Tibial artery (tissue), 4 donors: ENCODE data around the gene MORN4.
A peak's percentile ranks its signal among the peaks of the same experiment; 100 is the strongest.

Experiments
- DNase-seq, 2 donors: peaks; one replicate each; pipeline ENCODE4 v3.0.0-alpha.2; 2019
- H3K27ac ChIP-seq, 2 donors: fragments of 200-600 bp; sonication (generic) in 1 of 2; 1 replicate in 1 of 2; 2 replicates in 1 of 2; pipeline ENCODE4 v1.5.1; 2018 to 2019; ENCODE audit warnings: mild to moderate bottlenecking in 1 of 2
- H3K27me3 ChIP-seq, 2 donors: fragments of 200-600 bp; sonication (generic) in 1 of 2; one replicate each; pipeline versions ENCODE4 v1.5.1 to v1.6.0; 2016 to 2019
- H3K36me3 ChIP-seq, 3 donors: fragments of 200-600 bp; sonication (generic) in 2 of 3; one replicate each; pipeline ENCODE4 v1.5.1; 2016 to 2019; ENCODE audit warnings: mild to moderate bottlenecking in 2 of 3
- H3K4me1 ChIP-seq, 4 donors: fragments of 200-600 bp; sonication (generic) in 2 of 4; 1 replicate in 3 of 4; 2 replicates in 1 of 4; pipeline ENCODE4 v1.5.1; 2016 to 2019
- H3K4me3 ChIP-seq, 2 donors: fragments of 200-600 bp; sonication (generic) in 1 of 2; 1 replicate in 1 of 2; 2 replicates in 1 of 2; pipeline ENCODE4 v1.5.1; 2018 to 2019; ENCODE audit warnings: mild to moderate bottlenecking in 2 of 2
- H3K9me3 ChIP-seq, 3 donors: fragments of 200-600 bp; sonication (generic) in 1 of 3; one replicate each; pipeline ENCODE4 v1.5.1; 2016 to 2019
- CTCF ChIP-seq, 2 experiments: fragments of 200-600 bp in 1 of 2; fragments of 450-650 bp in 1 of 2; IDR thresholded peaks; one replicate each; pipeline ENCODE4 v1.5.1; 2017 to 2019; ENCODE audit warnings: antibody characterized with exemption in 2 of 2, mild to moderate bottlenecking in 1 of 2, moderate library complexity in 1 of 2
- intact Hi-C: fragments of 100-400 bp; cut with DNase I; formaldehyde crosslinking; loops from one replicate; pipeline ENCODE4 v1.15.0; 2023; ENCODE audit warnings: low total_unique reads

The MORN4 gene

GRCh38 chr10:97628228-97628627 is 5.1 kb downstream of the MORN4 start:
- no peak overlapping the region for H3K27ac ChIP-seq

GRCh38 chr10:97627731-97628130 is 5.6 kb downstream of the MORN4 start:
- DNase-seq: no peak
- no peaks in the 10 kb centered on the region for H3K36me3 ChIP-seq
- intact Hi-C loops: no loop called here
- H3K4me1 ChIP-seq: peaks cover 0 to 6% (median 2%) of the 10 kb centered on the region in 4 donors
- TF ChIP-seq CTCF (IDR thresholded peaks at IDR 0.05): no peak
- no peaks in the 10 kb centered on the region for H3K9me3 ChIP-seq
- no peaks in the 10 kb centered on the region for H3K27me3 ChIP-seq
- no peak overlapping the region for H3K27ac ChIP-seq
- H3K4me3 ChIP-seq: no peak overlapping the region

More at GRCh38 chr10:97628228-97628627, 5.1 kb downstream of the MORN4 start:
- peaks cover 0 to 9% (median 3%) of the 10 kb centered on the region in 4 donors for H3K4me1 ChIP-seq
- no peak for DNase-seq
- no peaks in the 10 kb centered on the region for H3K27me3 ChIP-seq
- TF ChIP-seq CTCF (IDR thresholded peaks at IDR 0.05): no peak
- no peaks in the 10 kb centered on the region for H3K36me3 ChIP-seq
- H3K9me3 ChIP-seq: no peaks in the 10 kb centered on the region
- no peak overlapping the region for H3K4me3 ChIP-seq
- intact Hi-C loops: no loop called here

GRCh38 chr10:97623277-97623676 is 10.0 kb downstream of the MORN4 start:
- TF ChIP-seq CTCF (IDR thresholded peaks at IDR 0.05): no peak
- intact Hi-C loops: no loop called here
- no peaks in the 10 kb centered on the region for H3K36me3 ChIP-seq
- no peaks in the 10 kb centered on the region for H3K4me1 ChIP-seq
- DNase-seq: no peak
- H3K9me3 ChIP-seq: no peaks in the 10 kb centered on the region
- H3K4me3 ChIP-seq: no peak overlapping the region
- no peaks in the 10 kb centered on the region for H3K27me3 ChIP-seq
- H3K27ac ChIP-seq: no peak overlapping the region

GRCh38 chr10:97618733-97619132 is 14.6 kb downstream of the MORN4 start:
- Histone ChIP-seq H3K27me3 (no peaks in the 10 kb centered on the region), H3K9me3 (no peaks in the 10 kb centered on the region), H3K4me3 (no peak overlapping the region), H3K36me3 (peaks cover 0 to 24% (median 0%) of the 10 kb centered on the region in 3 donors), H3K27ac (no peak overlapping the region), H3K4me1 (no peaks in the 10 kb centered on the region)
- TF ChIP-seq CTCF (IDR thresholded peaks at IDR 0.05): no peak
- intact Hi-C loops: no loop called here
- no peak for DNase-seq

GRCh38 chr10:97618285-97618684 is 15.0 kb downstream of the MORN4 start:
- no peak overlapping the region for H3K27ac ChIP-seq
- H3K36me3 ChIP-seq: peaks cover 0 to 24% (median 0%) of the 10 kb centered on the region in 3 donors
- H3K4me3 ChIP-seq: no peak overlapping the region
- no peaks in the 10 kb centered on the region for H3K4me1 ChIP-seq
- intact Hi-C loops: no loop called here
- no peaks in the 10 kb centered on the region for H3K27me3 ChIP-seq
- TF ChIP-seq CTCF (IDR thresholded peaks at IDR 0.05): no peak
- no peak for DNase-seq
- H3K9me3 ChIP-seq: no peaks in the 10 kb centered on the region

- H3K27ac ChIP-seq: no peak overlapping the region
- H3K9me3 ChIP-seq: no peaks in the 10 kb centered on the region
- peaks cover 0 to 31% (median 16%) of the 10 kb centered on the region in 4 donors for H3K4me1 ChIP-seq
- no peak overlapping the region for H3K4me3 ChIP-seq
- peaks cover 0 to 24% (median 0%) of the 10 kb centered on the region in 3 donors for H3K36me3 ChIP-seq
- TF ChIP-seq CTCF (IDR thresholded peaks at IDR 0.05): peak; percentile 53 to 78
- DNase-seq: no peak
- no peaks in the 10 kb centered on the region for H3K27me3 ChIP-seq
- intact Hi-C loops: no loop called here
Observed at GRCh38 chr10:97612386-97612785, 20.9 kb downstream of the MORN4 start.
